Measurements from ENCODE around the gene PCDHB14. TPM values are rescaled to one million over a fixed set of nuclear protein-coding genes. Genes with fewer than 3 reads are reported as not detected.
"Not testable (repeated sequence)": the region's sequence is repeated elsewhere in the genome, so short reads cannot be mapped to it uniquely, and the experiment has no call there.

The PCDHB14 gene
- total RNA-seq, 1 experiment from 2014 or later, result 4.7 TPM

DNA sequence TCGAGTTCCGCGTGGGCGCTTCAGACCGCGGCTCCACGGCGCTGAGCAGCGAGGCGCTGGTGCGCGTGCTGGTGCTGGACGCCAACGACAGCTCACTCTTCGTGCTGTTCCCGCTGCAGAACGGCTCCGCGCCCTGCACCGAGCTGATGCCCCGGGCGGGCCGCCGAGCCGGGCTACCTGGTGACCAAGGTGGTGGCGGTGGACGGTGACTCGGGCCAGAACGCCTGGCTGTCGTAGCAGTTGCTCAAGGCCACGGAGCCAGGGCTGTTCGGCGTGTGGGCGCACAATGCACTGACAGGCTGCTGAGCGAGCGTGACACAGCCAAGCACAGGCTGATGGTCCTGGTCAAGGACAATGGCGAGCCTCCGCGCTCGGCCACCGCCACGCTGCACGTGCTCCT is 18.4 kb downstream of the PCDHB14 start:
- Mint-ChIP-seq H3K4me1 (ENCODE audit: insufficient read depth, unreplicated experiment) (no peaks in the 10 kb centered on the region), H3K27ac (ENCODE audit: low read depth, unreplicated experiment) (no peak overlapping the region), H3K9me3 (ENCODE audit: unreplicated experiment) (peaks cover 59% of the 10 kb centered on the region), H3K36me3 (ENCODE audit: insufficient read depth, unreplicated experiment) (peaks cover 33% of the 10 kb centered on the region), H3K4me3 (ENCODE audit: unreplicated experiment) (no peak overlapping the region), H3K27me3 (ENCODE audit: insufficient read depth, unreplicated experiment) (no peaks in the 10 kb centered on the region)
- BruUV-seq (replicated peaks), result no TSS peak
- intact Hi-C loops (cut with micrococcal nuclease), result no loop called here
- ChIA-PET CTCF (interaction anchor here (0.8 kb wide), 1 partner anchor 79 kb away, joined by 3 read pairs; no protein-coding TSS in a partner anchor), POLR2A (no interaction called here)
- DNase-seq (ENCODE audit: unreplicated experiment), result no peak
- TF ChIP-seq CTCF (IDR thresholded peaks at IDR 0.05; ENCODE audit: unreplicated experiment), result no peak

GRCh38 chr5:141245250-141245717 is 22.1 kb downstream of the PCDHB14 start, which contains the start of gene PCDHB15:
Gene PCDHB15 (plus strand): TSS chr5:141245395. CDS start chr5:141245579, 184 bp downstream.
- Mint-ChIP-seq H3K9me3 (ENCODE audit: unreplicated experiment) (peaks cover 57% of the 10 kb centered on the region), H3K4me3 (ENCODE audit: unreplicated experiment) (no peak within 1 kb of the TSS), H3K4me1 (ENCODE audit: insufficient read depth, unreplicated experiment) (no peaks in the 10 kb centered on the region), H3K27me3 (ENCODE audit: insufficient read depth, unreplicated experiment) (no peaks in the 10 kb centered on the region), H3K36me3 (ENCODE audit: insufficient read depth, unreplicated experiment) (peaks cover 27% of the 10 kb centered on the region), H3K27ac (ENCODE audit: low read depth, unreplicated experiment) (no peak within 1 kb of the TSS)
- peak; percentile 14 for DNase-seq (ENCODE audit: unreplicated experiment)
- peak; percentile 14 for TF ChIP-seq CTCF (IDR thresholded peaks at IDR 0.05; ENCODE audit: unreplicated experiment)
- intact Hi-C loops (cut with micrococcal nuclease), result no loop called here
- BruUV-seq (replicated peaks), result TSS peak; percentile 42
- POLR2A ChIA-PET, result interaction anchor here (0.9 kb wide), 1 partner anchor 75 kb away, joined by 3 read pairs; no protein-coding TSS in a partner anchor
- CTCF ChIA-PET, result interaction anchor here (0.7 to 1.5 kb wide), 4 partner anchors 22 to 278 kb away, joined by 3 to 6 read pairs (median 3); partner anchors contain the start of genes PCDHB14 and TAF7

GRCh38 chr5:141246971-141247370 is 23.8 kb downstream of the PCDHB14 start:
- H3K4me1 Mint-ChIP-seq (ENCODE audit: insufficient read depth, unreplicated experiment); H3K4me3 Mint-ChIP-seq (ENCODE audit: unreplicated experiment); intact Hi-C loops (cut with micrococcal nuclease); H3K27me3 Mint-ChIP-seq (ENCODE audit: insufficient read depth, unreplicated experiment); DNase-seq (ENCODE audit: unreplicated experiment); BruUV-seq (replicated peaks); H3K27ac Mint-ChIP-seq (ENCODE audit: low read depth, unreplicated experiment); POLR2A ChIA-PET: not testable (repeated sequence)
- CTCF ChIA-PET, result interaction anchor here (0.6 kb wide), 1 partner anchor 312 kb away, joined by 3 read pairs; no protein-coding TSS in a partner anchor
- H3K36me3 Mint-ChIP-seq (ENCODE audit: insufficient read depth, unreplicated experiment), result peaks cover 18% of the 10 kb centered on the region
- peaks cover 56% of the 10 kb centered on the region for H3K9me3 Mint-ChIP-seq (ENCODE audit: unreplicated experiment)

DNA sequence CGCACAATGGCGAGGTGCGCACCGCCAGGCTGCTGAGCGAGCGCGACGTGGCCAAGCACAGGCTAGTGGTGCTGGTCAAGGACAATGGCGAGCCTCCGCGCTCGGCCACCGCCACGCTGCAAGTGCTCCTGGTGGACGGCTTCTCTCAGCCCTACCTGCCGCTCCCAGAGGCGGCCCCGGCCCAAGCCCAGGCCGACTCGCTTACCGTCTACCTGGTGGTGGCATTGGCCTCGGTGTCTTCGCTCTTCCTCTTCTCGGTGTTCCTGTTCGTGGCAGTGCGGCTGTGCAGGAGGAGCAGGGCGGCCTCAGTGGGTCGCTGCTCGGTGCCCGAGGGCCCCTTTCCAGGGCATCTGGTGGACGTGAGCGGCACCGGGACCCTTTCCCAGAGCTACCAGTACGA is 24.3 kb downstream of the PCDHB14 start:
- POLR2A ChIA-PET; intact Hi-C loops (cut with micrococcal nuclease); DNase-seq (ENCODE audit: unreplicated experiment); H3K4me3 Mint-ChIP-seq (ENCODE audit: unreplicated experiment); H3K4me1 Mint-ChIP-seq (ENCODE audit: insufficient read depth, unreplicated experiment); BruUV-seq (replicated peaks); H3K27me3 Mint-ChIP-seq (ENCODE audit: insufficient read depth, unreplicated experiment); H3K27ac Mint-ChIP-seq (ENCODE audit: low read depth, unreplicated experiment): not testable (repeated sequence)
- peaks cover 52% of the 10 kb centered on the region for H3K9me3 Mint-ChIP-seq (ENCODE audit: unreplicated experiment)
- CTCF ChIA-PET, result interaction anchor here (1.0 to 1.3 kb wide), 2 partner anchors 24 to 277 kb away, joined by 3 read pairs; partner anchors contain the start of gene PCDHB14
- peaks cover 16% of the 10 kb centered on the region for H3K36me3 Mint-ChIP-seq (ENCODE audit: insufficient read depth, unreplicated experiment)

GRCh38 chr5:141250576-141250975 is 27.4 kb downstream of the PCDHB14 start:
- no peak overlapping the region for H3K27ac Mint-ChIP-seq (ENCODE audit: low read depth, unreplicated experiment)
- intact Hi-C loops (cut with micrococcal nuclease), result no loop called here
- TF ChIP-seq CTCF (IDR thresholded peaks at IDR 0.05; ENCODE audit: unreplicated experiment), result no peak
- no TSS peak for BruUV-seq (replicated peaks)
- H3K4me1 Mint-ChIP-seq (ENCODE audit: insufficient read depth, unreplicated experiment), result no peaks in the 10 kb centered on the region
- CTCF ChIA-PET, result interaction anchor here (1.7 to 2.4 kb wide), 2 partner anchors 27 to 70 kb away, joined by 5 to 8 read pairs; partner anchors contain the start of genes PCDHB14 and TAF7
- peaks cover 41% of the 10 kb centered on the region for H3K9me3 Mint-ChIP-seq (ENCODE audit: unreplicated experiment)
- H3K27me3 Mint-ChIP-seq (ENCODE audit: insufficient read depth, unreplicated experiment), result no peaks in the 10 kb centered on the region
- DNase-seq (ENCODE audit: unreplicated experiment), result no peak
- H3K36me3 Mint-ChIP-seq (ENCODE audit: insufficient read depth, unreplicated experiment), result peaks cover 16% of the 10 kb centered on the region
- POLR2A ChIA-PET, result no interaction called here
- H3K4me3 Mint-ChIP-seq (ENCODE audit: unreplicated experiment), result no peak overlapping the region

Measured in MCF 10A (cell line).